DND-41 (cell line): Measurements from ENCODE around the gene PYGO2.

ENCODE experiments used
- ATAC-seq: fragments of 200-7000 bp; cut with Tn5 transposase; 3 replicates; pipeline ENCODE4 v1.9.1; 2021; ENCODE audit warnings: low read depth; ENCODE audit not compliant: insufficient read depth
- DNase-seq: peaks from one replicate; pipeline ENCODE4 v3.0.0-alpha.2; 2020
- H2AFZ ChIP-seq: 2 replicates; pipeline ENCODE4 v1.6.0; 2012; ENCODE audit warnings: low read depth, low read length
- H3K27ac ChIP-seq: 2 replicates; pipeline ENCODE4 v1.5.1; 2012; ENCODE audit warnings: low read length, inconsistent platforms
- H3K27me3 ChIP-seq: fragments of 200-600 bp; sonication (generic); 2 replicates; pipeline ENCODE4 v1.6.0; 2012; ENCODE audit warnings: low read length, mild to moderate bottlenecking, inconsistent platforms; ENCODE audit not compliant: insufficient read depth, poor library complexity
- H3K36me3 ChIP-seq: 2 replicates; pipeline ENCODE4 v1.5.1; 2012; ENCODE audit warnings: low read length, inconsistent platforms; ENCODE audit not compliant: insufficient read depth
- H3K4me1 ChIP-seq: 2 replicates; pipeline ENCODE4 v1.5.1; 2012; ENCODE audit warnings: mild to moderate bottlenecking, low read length; ENCODE audit not compliant: insufficient read depth
- H3K4me2 ChIP-seq: 2 replicates; pipeline ENCODE4 v1.6.0; 2012; ENCODE audit warnings: mild to moderate bottlenecking, moderate library complexity, low read length, inconsistent platforms; ENCODE audit not compliant: insufficient read depth
- H3K4me3 ChIP-seq, 2 experiments: fragments of 200-600 bp in 1 of 2; shearing (Covaris generic) in 1 of 2; 2 replicates each; pipeline ENCODE4 v1.5.1; 2012 to 2016; ENCODE audit warnings: inconsistent platforms in 2 of 2, low read length in 2 of 2, mild to moderate bottlenecking in 2 of 2, low read depth in 1 of 2, moderate library complexity in 1 of 2
- H3K79me2 ChIP-seq: 2 replicates; pipeline ENCODE4 v1.6.0; 2012; ENCODE audit warnings: low read length, inconsistent platforms; ENCODE audit not compliant: insufficient read depth
- H3K9ac ChIP-seq: 2 replicates; pipeline ENCODE4 v1.6.0; 2012; ENCODE audit warnings: low read depth, mild to moderate bottlenecking, inconsistent platforms, low read length, moderate library complexity
- H3K9me3 ChIP-seq: 2 replicates; pipeline ENCODE4 v1.5.1; 2012; ENCODE audit warnings: low read length, moderate library complexity, mild to moderate bottlenecking, inconsistent platforms; ENCODE audit not compliant: insufficient read depth, severe bottlenecking
- H4K20me1 ChIP-seq: 2 replicates; pipeline ENCODE4 v1.6.0; 2012; ENCODE audit warnings: low read length; ENCODE audit not compliant: insufficient read depth
- CTCF ChIP-seq: IDR thresholded peaks from 2 replicates; pipeline ENCODE4 v1.5.1; 2012; ENCODE audit warnings: borderline replicate concordance, low read length, moderate library complexity, mild to moderate bottlenecking; ENCODE audit not compliant: poor library complexity, severe bottlenecking; ENCODE audit errors: extremely low read depth
- EZH2 ChIP-seq: IDR thresholded peaks from 3 replicates; pipeline ENCODE4 v1.6.1; 2012; ENCODE audit warnings: borderline replicate concordance, low read depth, mild to moderate bottlenecking, moderate library complexity, low read length, inconsistent platforms; ENCODE audit not compliant: severe bottlenecking

Gene PYGO2

GRCh38 chr1:154938604-154939399 is 22.8 kb downstream of the PYGO2 start:
- H3K9ac ChIP-seq: 0 out of 2 replicates have a peak overlapping the region, but pooled peaks have one; percentile 69
- ATAC-seq (no peak), DNase-seq (no peak)
- TF ChIP-seq CTCF: no peak
- TF ChIP-seq EZH2: no peak
- H3K27ac ChIP-seq: no peak overlapping the region
- H3K9me3 ChIP-seq: no peaks in the 10 kb centered on the region
- no peak overlapping the region for H3K4me3 ChIP-seq
- no peak overlapping the region for H2AFZ ChIP-seq
- H3K27me3 ChIP-seq: no peaks in the 10 kb centered on the region
- H3K4me1 ChIP-seq: peaks cover 62% of the 10 kb centered on the region
- peak overlapping the region; percentile 87 for H3K4me2 ChIP-seq
- H4K20me1 ChIP-seq: no peaks in the 10 kb centered on the region
- H3K36me3 ChIP-seq: no peaks in the 10 kb centered on the region
- H3K79me2 ChIP-seq: peaks cover 12% of the 10 kb centered on the region

DNA sequence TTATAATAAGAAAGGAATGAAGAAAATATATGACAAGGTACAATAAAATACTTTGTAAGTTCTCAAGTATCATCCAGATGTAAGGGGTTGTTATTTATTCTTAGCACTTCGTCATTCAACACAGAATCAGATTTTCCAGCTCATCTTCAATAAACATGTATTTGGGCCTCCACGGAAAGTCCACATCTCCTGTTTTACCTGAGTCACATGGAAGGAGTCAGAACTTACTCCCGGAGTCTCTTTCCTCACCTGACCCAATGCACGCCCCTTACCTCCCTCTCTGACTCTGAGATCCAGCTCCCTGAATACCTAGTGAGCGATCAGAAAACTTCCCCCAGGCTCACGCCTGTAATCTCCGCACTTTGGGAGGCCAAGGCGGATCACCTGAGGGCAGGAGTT is 23.6 kb downstream of the PYGO2 start:
- Histone ChIP-seq H3K27me3 (no peaks in the 10 kb centered on the region), H3K27ac (peak overlapping the region; percentile 95), H3K4me3 (peak overlapping the region; percentile 27 to 64; a peak in 3 of 4 replicates), H4K20me1 (no peaks in the 10 kb centered on the region), H3K9ac (peak overlapping the region; percentile 69), H2AFZ (peak overlapping the region; percentile 86; the same call in 1 of the 2 replicates), H3K9me3 (no peaks in the 10 kb centered on the region), H3K4me2 (peak overlapping the region; percentile 87), H3K79me2 (peaks cover 12% of the 10 kb centered on the region), H3K4me1 (peaks cover 55% of the 10 kb centered on the region), H3K36me3 (no peaks in the 10 kb centered on the region)
- DNase-seq (no peak), ATAC-seq (no peak)
- no peak for TF ChIP-seq EZH2
- no peak for TF ChIP-seq CTCF

DNA sequence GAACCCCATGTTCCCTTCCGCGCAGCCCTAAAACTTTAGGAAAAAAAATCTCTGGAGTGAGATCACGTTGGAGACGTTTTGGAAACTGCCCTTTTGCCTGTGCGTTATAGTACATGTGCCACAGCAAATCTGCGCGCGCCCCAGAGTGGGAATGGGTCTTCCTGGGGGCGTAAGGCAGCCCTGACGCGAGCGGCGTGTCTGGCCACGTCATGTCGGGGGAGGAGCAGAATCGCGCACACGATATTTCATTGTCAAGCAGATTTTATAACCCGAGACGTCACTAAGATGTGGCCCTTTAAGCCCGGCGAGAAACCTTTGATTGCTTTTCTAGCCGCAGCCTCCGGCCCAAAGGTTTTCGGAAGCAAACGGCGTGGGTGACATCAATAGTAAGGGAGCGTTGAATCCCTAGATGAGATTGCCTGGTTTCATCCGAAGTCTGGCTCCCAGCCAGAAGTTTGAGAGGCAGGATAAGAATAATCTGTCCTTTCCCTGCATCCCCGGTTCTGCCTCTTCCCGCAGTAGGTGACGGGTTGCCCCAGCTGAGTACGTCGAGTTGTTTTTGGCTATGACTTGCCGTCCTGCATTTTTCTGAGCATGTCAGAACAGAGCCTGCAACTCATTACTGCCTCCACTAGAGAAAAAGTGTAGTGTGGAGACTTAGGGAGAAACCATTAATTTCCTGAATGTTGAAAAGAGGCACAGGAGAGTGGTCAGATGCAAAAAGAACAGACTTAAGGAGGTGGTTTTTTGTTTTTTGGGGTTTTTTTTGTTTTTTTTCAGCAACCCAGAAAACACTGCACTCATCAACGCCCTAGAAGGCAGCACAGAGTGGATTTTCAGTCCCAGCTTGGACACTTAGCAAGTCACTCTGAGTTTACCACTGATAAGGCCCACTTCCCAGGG is 24.2 kb downstream of the PYGO2 start:
- H4K20me1 ChIP-seq: no peaks in the 10 kb centered on the region
- ATAC-seq (peak; percentile 70), DNase-seq (peak; percentile 86)
- H3K79me2 ChIP-seq: peaks cover 12% of the 10 kb centered on the region
- peak overlapping the region; percentile 69 for H3K9ac ChIP-seq
- H3K27ac ChIP-seq: peak overlapping the region; percentile 95
- H3K4me2 ChIP-seq: peak overlapping the region; percentile 87
- no peaks in the 10 kb centered on the region for H3K36me3 ChIP-seq
- H2AFZ ChIP-seq: peak overlapping the region; percentile 86
- no peaks in the 10 kb centered on the region for H3K9me3 ChIP-seq
- H3K4me3 ChIP-seq: peak overlapping the region; percentile 27 to 64; a peak in 3 of 4 replicates
- H3K27me3 ChIP-seq: no peaks in the 10 kb centered on the region
- TF ChIP-seq CTCF: peak; percentile 40
- no peak for TF ChIP-seq EZH2
- H3K4me1 ChIP-seq: peaks cover 48% of the 10 kb centered on the region
